RWPE2 (cell line): ENCODE measurements around the gene LIG1.

Experiments
- ATAC-seq: fragments of 200-7000 bp; cut with Tn5 transposase; 3 replicates; pipeline ENCODE4 v1.9.1; 2021; ENCODE audit warnings: low read depth
- DNase-seq: peaks from one replicate; pipeline ENCODE4 v3.0.0-alpha.2; 2020; ENCODE audit warnings: low spot score
- H3K27ac ChIP-seq: fragments of 450-650 bp; 2 replicates; pipeline ENCODE4 v1.5.1; 2017; ENCODE audit warnings: mild to moderate bottlenecking; ENCODE audit not compliant: poor library complexity, severe bottlenecking
- H3K27me3 ChIP-seq: fragments of 250-450 bp; sonication (Bioruptor Pico); 2 replicates; pipeline ENCODE4 v1.5.1; 2021; ENCODE audit warnings: mild to moderate bottlenecking, moderate library complexity; ENCODE audit not compliant: insufficient read depth, poor library complexity, severe bottlenecking
- H3K36me3 ChIP-seq: fragments of 250-450 bp; sonication (Bioruptor Pico); 2 replicates; pipeline ENCODE4 v1.5.1; 2020; ENCODE audit warnings: low read depth, mild to moderate bottlenecking, moderate library complexity
- H3K4me1 ChIP-seq: fragments of 250-450 bp; sonication (Bioruptor Pico); 2 replicates; pipeline ENCODE4 v1.5.1; 2021; ENCODE audit warnings: mild to moderate bottlenecking, moderate library complexity; ENCODE audit not compliant: insufficient read depth, poor library complexity, severe bottlenecking
- H3K4me3 ChIP-seq: fragments of 250-450 bp; sonication (Bioruptor Pico); 2 replicates; pipeline ENCODE4 v1.5.1; 2021; ENCODE audit warnings: mild to moderate bottlenecking, moderate library complexity; ENCODE audit not compliant: severe bottlenecking
- H3K9me3 ChIP-seq: fragments of 250-450 bp; sonication (Bioruptor Pico); 2 replicates; pipeline ENCODE4 v1.5.1; 2021; ENCODE audit warnings: mild to moderate bottlenecking, moderate library complexity; ENCODE audit not compliant: severe bottlenecking
- CTCF ChIP-seq: fragments of 450-650 bp; IDR thresholded peaks from one replicate; pipeline ENCODE4 v1.5.1; 2017; ENCODE audit warnings: mild to moderate bottlenecking, moderate library complexity; ENCODE audit not compliant: poor library complexity, severe bottlenecking

Gene LIG1

GRCh38 chr19:48171710-48172109, 1.6 kb upstream of the LIG1 start:
- Histone ChIP-seq H3K27me3 (no peaks in the 10 kb centered on the region), H3K4me1 (peaks cover 4% of the 10 kb centered on the region), H3K36me3 (peaks cover 29% of the 10 kb centered on the region), H3K27ac (no peak overlapping the region), H3K4me3 (peak overlapping the region; percentile 100), H3K9me3 (no peaks in the 10 kb centered on the region)
- DNase-seq: no peak
- ATAC-seq: no peak
- no peak for TF ChIP-seq CTCF

DNA sequence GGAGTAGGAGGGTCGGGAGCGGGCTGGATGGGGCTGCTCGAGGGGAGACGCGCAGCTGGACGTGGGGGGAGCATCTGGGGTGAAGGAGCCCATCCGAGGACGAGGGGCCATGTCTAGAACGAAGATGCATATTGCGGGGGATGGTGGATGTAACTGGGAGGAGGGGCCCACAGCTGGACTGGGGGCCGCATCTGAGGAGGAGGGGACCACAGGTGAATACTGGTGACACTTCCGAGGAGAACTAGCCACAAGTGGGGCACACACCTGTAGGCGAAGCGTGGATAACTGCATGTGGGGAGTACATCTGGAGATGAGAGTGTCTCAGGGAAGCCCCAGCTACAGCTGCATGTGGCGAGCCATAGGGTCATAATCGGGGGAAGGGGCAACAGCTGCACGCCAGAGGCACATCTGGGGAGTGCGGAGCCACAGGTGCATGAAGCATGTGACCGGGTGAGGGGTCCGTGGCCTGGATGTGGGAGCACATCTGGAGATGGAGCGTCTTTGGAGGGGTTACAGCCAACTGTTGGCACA, 738 bp upstream of the LIG1 start:
- H3K9me3 ChIP-seq: no peaks in the 10 kb centered on the region
- no peak for DNase-seq
- peaks cover 27% of the 10 kb centered on the region for H3K36me3 ChIP-seq
- H3K27me3 ChIP-seq: no peaks in the 10 kb centered on the region
- peak; percentile 7; the same call in 2 of the 3 replicates for ATAC-seq
- H3K4me3 ChIP-seq: peak overlapping the region; percentile 100
- H3K4me1 ChIP-seq: peaks cover 4% of the 10 kb centered on the region
- H3K27ac ChIP-seq: peak overlapping the region; percentile 67
- no peak for TF ChIP-seq CTCF

DNA sequence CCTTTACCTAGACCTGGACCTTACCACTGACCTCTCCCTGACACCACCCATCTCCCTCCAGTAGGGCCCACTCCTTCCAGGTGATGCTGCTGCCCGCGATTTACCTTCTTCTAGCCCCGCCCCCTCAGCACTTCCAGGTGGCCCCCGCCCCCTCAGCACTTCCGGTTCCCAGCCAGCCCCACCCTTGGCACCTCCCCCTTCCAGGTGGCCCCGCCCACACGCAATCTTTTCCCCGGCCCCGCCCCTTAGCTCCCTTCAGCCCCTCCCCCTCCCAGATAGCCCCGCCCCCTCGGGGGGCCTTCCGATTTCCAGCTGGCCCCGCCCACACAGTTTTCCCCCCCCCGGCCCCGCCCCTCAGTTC, 586 bp downstream of the LIG1 start:
- H3K27me3 ChIP-seq: no peaks in the 10 kb centered on the region
- 0 out of 3 replicates have a peak, but pooled peaks have one; percentile 1 for ATAC-seq
- H3K27ac ChIP-seq: peak overlapping the region; percentile 67
- H3K9me3 ChIP-seq: no peaks in the 10 kb centered on the region
- peak; percentile 84 for DNase-seq
- H3K36me3 ChIP-seq: peaks cover 25% of the 10 kb centered on the region
- no peak for TF ChIP-seq CTCF
- H3K4me3 ChIP-seq: peak overlapping the region; percentile 100
- H3K4me1 ChIP-seq: peaks cover 4% of the 10 kb centered on the region

DNA sequence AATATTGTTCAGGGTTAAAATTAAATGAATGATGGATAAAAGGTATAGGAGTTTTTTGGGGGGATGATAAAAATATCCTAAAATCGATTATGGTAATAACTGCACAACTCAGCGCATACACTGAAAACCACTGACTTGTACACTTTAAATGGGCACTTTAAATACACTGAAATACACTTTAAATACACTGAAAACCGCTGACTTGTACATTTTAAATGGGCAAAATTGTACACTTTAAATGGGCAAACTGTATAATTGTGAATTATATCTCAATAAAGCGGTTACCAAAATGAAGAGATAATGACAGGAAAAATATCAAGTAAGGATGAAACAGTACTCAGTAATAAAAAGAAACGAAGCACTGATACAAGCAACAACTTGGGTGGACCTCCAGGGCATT, 1.5 kb downstream of the LIG1 start:
- no peak for DNase-seq
- H3K36me3 ChIP-seq: peaks cover 24% of the 10 kb centered on the region
- no peak overlapping the region for H3K27ac ChIP-seq
- peaks cover 4% of the 10 kb centered on the region for H3K4me1 ChIP-seq
- TF ChIP-seq CTCF: no peak
- H3K9me3 ChIP-seq: no peaks in the 10 kb centered on the region
- ATAC-seq: no peak
- H3K4me3 ChIP-seq: no peak overlapping the region
- no peaks in the 10 kb centered on the region for H3K27me3 ChIP-seq

DNA sequence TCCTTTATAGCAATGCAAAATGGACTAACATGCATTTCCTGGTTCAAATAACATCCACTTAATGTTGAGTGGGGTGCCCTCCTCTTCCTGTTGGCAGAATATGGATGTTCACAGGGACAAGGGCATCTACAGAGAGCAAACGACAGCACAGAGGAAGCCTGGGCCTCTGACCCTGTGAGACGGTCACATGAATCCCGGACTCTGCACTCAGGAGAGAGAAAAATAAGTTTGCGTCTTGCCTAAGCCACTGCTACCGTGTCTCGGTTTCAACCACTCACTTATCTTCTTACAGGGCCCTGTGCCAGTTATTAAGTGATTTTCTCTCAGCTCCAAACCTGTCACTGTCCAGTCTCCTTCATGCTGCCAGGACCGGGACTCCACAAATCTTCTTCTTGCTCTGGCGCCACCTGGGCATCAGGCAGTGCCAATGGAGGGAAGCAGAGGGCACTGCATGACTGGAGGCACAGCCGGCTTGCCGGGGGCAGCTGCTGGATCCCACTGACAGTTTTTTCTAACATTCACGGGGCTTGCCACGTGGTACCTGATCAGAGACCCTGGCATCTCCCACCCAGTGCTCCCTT, 11.8 kb downstream of the LIG1 start:
- TF ChIP-seq CTCF: no peak
- Histone ChIP-seq H3K4me1 (no peaks in the 10 kb centered on the region), H3K36me3 (peaks cover 21% of the 10 kb centered on the region), H3K27ac (no peak overlapping the region), H3K4me3 (no peak overlapping the region), H3K9me3 (no peaks in the 10 kb centered on the region), H3K27me3 (no peaks in the 10 kb centered on the region)
- DNase-seq: no peak
- ATAC-seq: no peak
